K562 (cell line): ENCODE measurements around the gene LPCAT3. TPM values are rescaled to one million over a fixed set of nuclear protein-coding genes. Genes with fewer than 3 reads are reported as not detected.

ENCODE experiments used
- CHD2 ChIP-seq: IDR thresholded peaks from 2 replicates; pipeline ENCODE4 v1.6.1; 2011; ENCODE audit warnings: low read depth, low read length
- DDX20 ChIP-seq: fragments of 450-650 bp; IDR thresholded peaks from 2 replicates; pipeline ENCODE4 v1.6.1; 2016; ENCODE audit warnings: missing genetic modification characterization, low read depth, mild to moderate bottlenecking, missing compliant biosample characterization, moderate library complexity
- FOXJ2 ChIP-seq: fragments of 200-800 bp; sonication (Bioruptor generic); IDR thresholded peaks from 2 replicates; pipeline ENCODE4 v1.6.1; 2016; ENCODE audit warnings: missing genetic modification characterization, missing compliant biosample characterization
- FOXM1 ChIP-seq, 2 experiments: fragments of 450-650 bp in 1 of 2; sonication (generic) in 1 of 2; formaldehyde crosslinking in 1 of 2; IDR thresholded peaks; 2 replicates each; pipeline versions ENCODE4 v1.6.1 to v1.9.0; 2017 to 2022; ENCODE audit warnings: low read depth in 2 of 2, mild to moderate bottlenecking in 2 of 2, missing genetic modification reagents in 1 of 2, moderate library complexity in 1 of 2
- GTF2E2 ChIP-seq: fragments of 200-800 bp; sonication (Bioruptor generic); IDR thresholded peaks from 2 replicates; pipeline ENCODE4 v1.6.1; 2016; ENCODE audit warnings: missing genetic modification characterization, missing compliant biosample characterization
- HNRNPH1 ChIP-seq: fragments of 200-400 bp; formaldehyde crosslinking; optimal IDR thresholded peaks from 2 replicates; pipeline ENCODE3; 2017; ENCODE audit warnings: low read depth, mild to moderate bottlenecking, low read length, moderate library complexity
- HNRNPK ChIP-seq: fragments of 200-400 bp; formaldehyde crosslinking; IDR thresholded peaks from one replicate; pipeline ENCODE4 v1.6.1; 2018; ENCODE audit warnings: mild to moderate bottlenecking, low read depth, low read length; ENCODE audit not compliant: poor library complexity, severe bottlenecking
- IFI16 ChIP-seq: fragments of 250-450 bp; sonication (Bioruptor Pico); IDR thresholded peaks from 2 replicates; pipeline ENCODE4 v2.1.2; 2022; ENCODE audit warnings: mild to moderate bottlenecking, inconsistent platforms
- KLF1 ChIP-seq: fragments of 450-650 bp; IDR thresholded peaks from 2 replicates; pipeline ENCODE4 v1.6.1; 2016; ENCODE audit warnings: missing genetic modification characterization, missing compliant biosample characterization
- LARP7 ChIP-seq: fragments of 450-650 bp; IDR thresholded peaks from 2 replicates; pipeline ENCODE4 v1.6.1; 2016
- NFIC ChIP-seq: fragments of 450-650 bp; IDR thresholded peaks from 2 replicates; pipeline ENCODE4 v1.6.1; 2017; ENCODE audit warnings: mild to moderate bottlenecking, inconsistent platforms
- NFRKB ChIP-seq: fragments of 450-650 bp; IDR thresholded peaks from 2 replicates; pipeline ENCODE4 v1.6.1; 2016; ENCODE audit warnings: low read depth
- PHF21A ChIP-seq: fragments of 450-650 bp; IDR thresholded peaks from 2 replicates; pipeline ENCODE4 v1.6.1; 2017; ENCODE audit warnings: low read depth, borderline replicate concordance
- SMAD1 ChIP-seq: fragments of 150-350 bp; IDR thresholded peaks from 2 replicates; pipeline ENCODE4 v1.6.1; 2014; ENCODE audit warnings: low read length, low read depth; ENCODE audit not compliant: partially characterized antibody
- TEAD2 ChIP-seq: fragments of 450-650 bp; IDR thresholded peaks from 2 replicates; pipeline ENCODE4 v1.6.1; 2016; ENCODE audit warnings: missing genetic modification characterization, control low read depth, missing compliant biosample characterization
- ZC3H8 ChIP-seq: fragments of 450-650 bp; IDR thresholded peaks from 2 replicates; pipeline ENCODE4 v1.6.1; 2017
- ZNF3 ChIP-seq: fragments of 250-450 bp; sonication (Bioruptor Pico); IDR thresholded peaks from 2 replicates; pipeline ENCODE4 v1.5.0; 2021; ENCODE audit warnings: mild to moderate bottlenecking, moderate library complexity
- ZNF584 ChIP-seq: fragments of 200-800 bp; sonication (Bioruptor generic); IDR thresholded peaks from 2 replicates; pipeline ENCODE4 v1.6.1; 2016; ENCODE audit warnings: low read depth, mild to moderate bottlenecking, missing genetic modification characterization, missing compliant biosample characterization
- polyA plus RNA-seq, 8 experiments: library from polyadenylated mRNA; depleted of rRNA in 4 of 8; stranded (reverse) in 5 of 8; unstranded in 3 of 8; fragments of >200 nt; fragmentation: Nextera tagmentation in 2 of 8; fragmentation: Illumina TruSeq in 1 of 8; extraction: Ambion mirVana in 2 of 8; extraction: Trizol in 1 of 8; gene quantifications; 2 replicates each; pipeline versions ENCODE4 v1.2.1 to v1.2.3, GENCODE V29; 2011 to 2014; ENCODE audit warnings: inconsistent platforms in 1 of 8, missing spikeins in 1 of 8
- total RNA-seq, 7 experiments: library from RNA; depleted of rRNA in 6 of 7; stranded (reverse); fragments of >200 nt in 6 of 7; fragmentation: Illumina TruSeq in 2 of 7; extraction: Trizol in 2 of 7; gene quantifications; 2 replicates each; pipeline versions ENCODE4 v1.2.1 to v1.2.3, GENCODE V29; 2011 to 2021; ENCODE audit warnings: low replicate concordance in 1 of 7
- TF ChIP-seq, protein P1 (sequence below), 2 experiments: fragments of 150-350 bp in 1 of 2; IDR thresholded peaks; 2 replicates each; pipeline ENCODE4 v1.6.1; 2012 to 2016; ENCODE audit warnings: low read depth in 2 of 2, low read length in 2 of 2, mild to moderate bottlenecking in 1 of 2, moderate library complexity in 1 of 2
- TF ChIP-seq, protein P2 (sequence below): fragments of 250-450 bp; sonication (Bioruptor Pico); IDR thresholded peaks from 2 replicates; pipeline ENCODE4 v1.5.0; 2021
- TF ChIP-seq, protein P3 (sequence below): fragments of 250-450 bp; sonication (Bioruptor Pico); IDR thresholded peaks from 2 replicates; pipeline ENCODE4 v1.5.1; 2021; ENCODE audit warnings: mild to moderate bottlenecking

Gene LPCAT3
- total and polyA plus RNA-seq, 9 of the 15 experiments (the other 6 are each of a cell fraction or from before 2014, with no cell fraction given): 4.9 to 52.5 (median 25.3) TPM

- TF ChIP-seq, protein P1, sequence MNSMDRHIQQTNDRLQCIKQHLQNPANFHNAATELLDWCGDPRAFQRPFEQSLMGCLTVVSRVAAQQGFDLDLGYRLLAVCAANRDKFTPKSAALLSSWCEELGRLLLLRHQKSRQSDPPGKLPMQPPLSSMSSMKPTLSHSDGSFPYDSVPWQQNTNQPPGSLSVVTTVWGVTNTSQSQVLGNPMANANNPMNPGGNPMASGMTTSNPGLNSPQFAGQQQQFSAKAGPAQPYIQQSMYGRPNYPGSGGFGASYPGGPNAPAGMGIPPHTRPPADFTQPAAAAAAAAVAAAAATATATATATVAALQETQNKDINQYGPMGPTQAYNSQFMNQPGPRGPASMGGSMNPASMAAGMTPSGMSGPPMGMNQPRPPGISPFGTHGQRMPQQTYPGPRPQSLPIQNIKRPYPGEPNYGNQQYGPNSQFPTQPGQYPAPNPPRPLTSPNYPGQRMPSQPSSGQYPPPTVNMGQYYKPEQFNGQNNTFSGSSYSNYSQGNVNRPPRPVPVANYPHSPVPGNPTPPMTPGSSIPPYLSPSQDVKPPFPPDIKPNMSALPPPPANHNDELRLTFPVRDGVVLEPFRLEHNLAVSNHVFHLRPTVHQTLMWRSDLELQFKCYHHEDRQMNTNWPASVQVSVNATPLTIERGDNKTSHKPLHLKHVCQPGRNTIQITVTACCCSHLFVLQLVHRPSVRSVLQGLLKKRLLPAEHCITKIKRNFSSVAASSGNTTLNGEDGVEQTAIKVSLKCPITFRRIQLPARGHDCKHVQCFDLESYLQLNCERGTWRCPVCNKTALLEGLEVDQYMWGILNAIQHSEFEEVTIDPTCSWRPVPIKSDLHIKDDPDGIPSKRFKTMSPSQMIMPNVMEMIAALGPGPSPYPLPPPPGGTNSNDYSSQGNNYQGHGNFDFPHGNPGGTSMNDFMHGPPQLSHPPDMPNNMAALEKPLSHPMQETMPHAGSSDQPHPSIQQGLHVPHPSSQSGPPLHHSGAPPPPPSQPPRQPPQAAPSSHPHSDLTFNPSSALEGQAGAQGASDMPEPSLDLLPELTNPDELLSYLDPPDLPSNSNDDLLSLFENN (IDR thresholded peaks at IDR 0.05; ENCODE audit: low read depth in 2 of 2, low read length in 2 of 2): 0 out of 4 replicates have a peak, but pooled peaks of 1 of the 2 experiments have one; percentile 30
- TF ChIP-seq PHF21A: peak; percentile 46; the same call in 1 of the 2 replicates
- no peak for TF ChIP-seq KLF1 (tag)
- TF ChIP-seq GTF2E2: no peak
- peak; percentile 63 for TF ChIP-seq HNRNPK
- no peak for TF ChIP-seq HNRNPH1
- TF ChIP-seq LARP7: no peak
- no peak for TF ChIP-seq SMAD1
- no peak for TF ChIP-seq ZNF584 (CRISPR knock-in tag)
- no peak for TF ChIP-seq FOXM1 (IDR thresholded peaks at IDR 0.05; ENCODE audit: low read depth)
- no peak for TF ChIP-seq FOXM1 (CRISPR knock-in tag; IDR thresholded peaks at IDR 0.05; ENCODE audit: low read depth)
- TF ChIP-seq FOXJ2: no peak
- TF ChIP-seq, protein P2, sequence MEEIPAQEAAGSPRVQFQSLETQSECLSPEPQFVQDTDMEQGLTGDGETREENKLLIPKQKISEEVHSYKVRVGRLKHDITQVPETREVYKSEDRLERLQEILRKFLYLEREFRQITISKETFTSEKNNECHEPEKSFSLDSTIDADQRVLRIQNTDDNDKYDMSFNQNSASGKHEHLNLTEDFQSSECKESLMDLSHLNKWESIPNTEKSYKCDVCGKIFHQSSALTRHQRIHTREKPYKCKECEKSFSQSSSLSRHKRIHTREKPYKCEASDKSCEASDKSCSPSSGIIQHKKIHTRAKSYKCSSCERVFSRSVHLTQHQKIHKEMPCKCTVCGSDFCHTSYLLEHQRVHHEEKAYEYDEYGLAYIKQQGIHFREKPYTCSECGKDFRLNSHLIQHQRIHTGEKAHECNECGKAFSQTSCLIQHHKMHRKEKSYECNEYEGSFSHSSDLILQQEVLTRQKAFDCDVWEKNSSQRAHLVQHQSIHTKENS (CRISPR knock-in tag): no peak
- peak; percentile 56; the same call in 1 of the 2 replicates for TF ChIP-seq NFRKB
- peak; percentile 24; the same call in 1 of the 2 replicates for TF ChIP-seq CHD2
- no peak for TF ChIP-seq DDX20 (tag)
- no peak for TF ChIP-seq ZNF3 (CRISPR knock-in tag)
- TF ChIP-seq, protein P3, sequence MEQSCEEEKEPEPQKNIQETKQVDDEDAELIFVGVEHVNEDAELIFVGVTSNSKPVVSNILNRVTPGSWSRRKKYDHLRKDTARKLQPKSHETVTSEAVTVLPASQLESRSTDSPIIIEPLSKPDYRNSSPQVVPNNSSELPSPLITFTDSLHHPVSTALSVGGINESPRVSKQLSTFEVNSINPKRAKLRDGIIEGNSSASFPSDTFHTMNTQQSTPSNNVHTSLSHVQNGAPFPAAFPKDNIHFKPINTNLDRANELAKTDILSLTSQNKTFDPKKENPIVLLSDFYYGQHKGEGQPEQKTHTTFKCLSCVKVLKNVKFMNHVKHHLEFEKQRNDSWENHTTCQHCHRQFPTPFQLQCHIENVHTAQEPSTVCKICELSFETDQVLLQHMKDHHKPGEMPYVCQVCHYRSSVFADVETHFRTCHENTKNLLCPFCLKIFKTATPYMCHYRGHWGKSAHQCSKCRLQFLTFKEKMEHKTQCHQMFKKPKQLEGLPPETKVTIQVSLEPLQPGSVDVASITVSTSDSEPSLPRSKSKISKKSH (CRISPR knock-in tag): no peak
- peak; percentile 17; the same call in 1 of the 2 replicates for TF ChIP-seq NFIC
- TF ChIP-seq ZC3H8: no peak
- no peak for TF ChIP-seq IFI16 (CRISPR knock-in tag)
- TF ChIP-seq TEAD2 (tag): no peak
These were observed 90.8 kb downstream of the LPCAT3 start, which contains the start of gene ATN1 (continued) for GRCh38 chr12:6927379-6928021.
